Measurements from ENCODE around the gene NR3C2. TPM values are rescaled to one million over a fixed set of nuclear protein-coding genes. Genes with fewer than 3 reads are reported as not detected.

Gene NR3C2
- total and polyA plus RNA-seq, 10 of the 15 experiments (the other 5 are each of a cell fraction or from before 2014, with no cell fraction given), result 0.05 to 0.11 (median 0.08) TPM; not detected in 4

GRCh38 chr4:148253768-148254167 is 188.4 kb downstream of the NR3C2 start:
- WGBS (ENCODE audit: insufficient coverage, insufficient replicate concordance, low lambda C conversion rate, missing lambda C conversion rate), result 44% methylated on average over 4 of the region's 4 CpGs
- in situ Hi-C loops (cut with MboI), result no loop called here

GRCh38 chr4:148248824-148249223 is 193.4 kb downstream of the NR3C2 start:
- 27% methylated on average over 4 of the region's 4 CpGs for WGBS (ENCODE audit: insufficient coverage, insufficient replicate concordance, low lambda C conversion rate, missing lambda C conversion rate)
- no peaks in the 10 kb centered on the region for H3K27me3 ChIP-seq (replicated peaks in 1 of 2; ENCODE audit: control insufficient read depth in 2 of 2, insufficient read depth in 2 of 2, low read length in 1 of 2)
- no peaks in the 10 kb centered on the region for H3K9me3 ChIP-seq (replicated peaks; ENCODE audit: control insufficient read depth, insufficient read depth, low read length)
- no peak overlapping the region for H3K4me3 ChIP-seq
- H3K4me1 ChIP-seq (ENCODE audit: control insufficient read depth, insufficient read depth, low read length), result no peaks in the 10 kb centered on the region
- in situ Hi-C loops (cut with MboI), result no loop called here
- H4K20me1 ChIP-seq (ENCODE audit: control insufficient read depth, insufficient read depth), result no peaks in the 10 kb centered on the region
- no TSS peak for BruUV-seq (replicated peaks)
- H3K36me3 ChIP-seq (ENCODE audit: control insufficient read depth in 2 of 2, insufficient read depth in 2 of 2, low read length in 1 of 2), result no peaks in the 10 kb centered on the region
- H3K27ac ChIP-seq (ENCODE audit: control insufficient read depth, insufficient read depth), result no peak overlapping the region
- no peak overlapping the region for H3K4me2 ChIP-seq (ENCODE audit: control insufficient read depth, insufficient read depth)
- ChIA-PET RAD21 (ENCODE audit: unreplicated experiment) (no interaction called here), POLR2A (no interaction called here), CTCF (no interaction called here), SMC1A (ENCODE audit: uncharacterized antibody, unreplicated experiment) (no interaction called here)
- H3K79me2 ChIP-seq (ENCODE audit: control insufficient read depth, insufficient read depth, low read length), result no peaks in the 10 kb centered on the region
- no peak for TF ChIP-seq MLLT1 (IDR thresholded peaks at IDR 0.05)
- ATAC-seq (no peak), DNase-seq (ENCODE audit: low read depth, low spot score) (no peak), FAIRE-seq (no peak)
- no peak overlapping the region for H3K9ac ChIP-seq (ENCODE audit: control insufficient read depth, insufficient read depth, low read length)
- no peak overlapping the region for H2AFZ ChIP-seq (ENCODE audit: control insufficient read depth, low read depth, low read length)
- intact Hi-C loops (cut with micrococcal nuclease; ENCODE audit: unreplicated experiment), result no loop called here

More at GRCh38 chr4:148253768-148254167, 188.4 kb downstream of the NR3C2 start:
- no peaks in the 10 kb centered on the region for H3K79me2 ChIP-seq (ENCODE audit: control insufficient read depth, insufficient read depth, low read length)
- BruUV-seq (replicated peaks), result no TSS peak
- no peak for DNase-seq (ENCODE audit: low read depth, low spot score)
- TF ChIP-seq BCL11A (IDR thresholded peaks at IDR 0.05; ENCODE audit: low read depth, low read length) (no peak), NR2C1 (IDR thresholded peaks at IDR 0.05) (no peak), SKIL (IDR thresholded peaks at IDR 0.05; ENCODE audit: low read depth, poor library complexity, severe bottlenecking) (no peak)
- H3K4me1 ChIP-seq (ENCODE audit: control insufficient read depth, insufficient read depth, low read length), result no peaks in the 10 kb centered on the region
- no peaks in the 10 kb centered on the region for H3K36me3 ChIP-seq (ENCODE audit: control insufficient read depth in 2 of 2, insufficient read depth in 2 of 2, low read length in 1 of 2)
- ChIA-PET CTCF (no interaction called here), RAD21 (ENCODE audit: unreplicated experiment) (no interaction called here), POLR2A (no interaction called here), SMC1A (ENCODE audit: uncharacterized antibody, unreplicated experiment) (no interaction called here)
- intact Hi-C loops (cut with micrococcal nuclease; ENCODE audit: unreplicated experiment), result no loop called here
- H3K4me2 ChIP-seq (ENCODE audit: control insufficient read depth, insufficient read depth), result no peak overlapping the region
- ATAC-seq, result no peak
- H3K27me3 ChIP-seq (replicated peaks in 1 of 2; ENCODE audit: control insufficient read depth in 2 of 2, insufficient read depth in 2 of 2, low read length in 1 of 2), result no peaks in the 10 kb centered on the region
- no peak overlapping the region for H3K9ac ChIP-seq (ENCODE audit: control insufficient read depth, insufficient read depth, low read length)
- no peaks in the 10 kb centered on the region for H3K9me3 ChIP-seq (replicated peaks; ENCODE audit: control insufficient read depth, insufficient read depth, low read length)
- no peak overlapping the region for H2AFZ ChIP-seq (ENCODE audit: control insufficient read depth, low read depth, low read length)
- H3K27ac ChIP-seq (ENCODE audit: control insufficient read depth, insufficient read depth), result no peak overlapping the region
- no peak for FAIRE-seq
- no peak overlapping the region for H3K4me3 ChIP-seq
- no peaks in the 10 kb centered on the region for H4K20me1 ChIP-seq (ENCODE audit: control insufficient read depth, insufficient read depth)
